ENCODE results near the gene PCGF3. TPM values are rescaled to one million over a fixed set of nuclear protein-coding genes. Genes with fewer than 3 reads are reported as not detected.
"Not testable (repeated sequence)": the region's sequence is repeated elsewhere in the genome, so short reads cannot be mapped to it uniquely, and the experiment has no call there.

Gene PCGF3
- total RNA-seq, 1 donor from 2014 or later, result 58.5 TPM

- peaks cover 4% of the 10 kb centered on the region for H3K27me3 ChIP-seq (ENCODE audit: control insufficient read depth, insufficient read depth, low read length)
- TF ChIP-seq CTCF (IDR thresholded peaks at IDR 0.05; ENCODE audit: insufficient read depth, low read length, poor library complexity, severe bottlenecking), result no peak
- no peaks in the 10 kb centered on the region for H3K36me3 ChIP-seq (ENCODE audit: control insufficient read depth, insufficient read depth, low read length)
- DNase-seq (ENCODE audit: low read depth), result no peak
- peak overlapping the region; percentile 25 for H3K4me3 ChIP-seq (ENCODE audit: low read depth, low read length)
Measured at GRCh38 chr4:687971-688853, 17.4 kb upstream of the PCGF3 start.

GRCh38 chr4:688854-689681 is 16.6 kb upstream of the PCGF3 start, which contains the start of gene SLC49A3:
SLC49A3 (minus strand) TSS chr4:689151; CDS start chr4:689127, 24 bp downstream.
- no peaks in the 10 kb centered on the region for H3K36me3 ChIP-seq (ENCODE audit: control insufficient read depth, insufficient read depth, low read length)
- H3K4me3 ChIP-seq (ENCODE audit: low read depth, low read length), result peak within 1 kb of the TSS; percentile 25
- peaks cover 5% of the 10 kb centered on the region for H3K27me3 ChIP-seq (ENCODE audit: control insufficient read depth, insufficient read depth, low read length)
- no peak for DNase-seq (ENCODE audit: low read depth)
- TF ChIP-seq CTCF (IDR thresholded peaks at IDR 0.05; ENCODE audit: insufficient read depth, low read length, poor library complexity, severe bottlenecking), result no peak

- no peak for DNase-seq (ENCODE audit: low read depth)
- Histone ChIP-seq H3K27me3 (ENCODE audit: control insufficient read depth, insufficient read depth, low read length) (peaks cover 5% of the 10 kb centered on the region), H3K4me3 (ENCODE audit: low read depth, low read length) (no peak overlapping the region), H3K36me3 (ENCODE audit: control insufficient read depth, insufficient read depth, low read length) (no peaks in the 10 kb centered on the region)
- no peak for TF ChIP-seq CTCF (IDR thresholded peaks at IDR 0.05; ENCODE audit: insufficient read depth, low read length, poor library complexity, severe bottlenecking)
Measured at GRCh38 chr4:689723-690122, 15.9 kb upstream of the PCGF3 start.

- Histone ChIP-seq H3K36me3 (ENCODE audit: control insufficient read depth, insufficient read depth, low read length) (no peaks in the 10 kb centered on the region), H3K27me3 (ENCODE audit: control insufficient read depth, insufficient read depth, low read length) (peaks cover 5% of the 10 kb centered on the region), H3K4me3 (ENCODE audit: low read depth, low read length) (no peak overlapping the region)
- no peak for DNase-seq (ENCODE audit: low read depth)
- TF ChIP-seq CTCF (IDR thresholded peaks at IDR 0.05; ENCODE audit: insufficient read depth, low read length, poor library complexity, severe bottlenecking), result no peak
Measured at GRCh38 chr4:692771-693554, 12.7 kb upstream of the PCGF3 start.

GRCh38 chr4:694341-694940 is 11.2 kb upstream of the PCGF3 start:
- H3K4me3 ChIP-seq (ENCODE audit: low read depth, low read length); DNase-seq (ENCODE audit: low read depth); H3K36me3 ChIP-seq (ENCODE audit: control insufficient read depth, insufficient read depth, low read length); H3K27me3 ChIP-seq (ENCODE audit: control insufficient read depth, insufficient read depth, low read length): not testable (repeated sequence)

Measured in kidney epithelial cell (primary cell).